Body of pancreas (tissue), 4 donors: ENCODE results near the gene TSPEAR.

Source experiments
- CTCF ChIP-seq, 7 experiments: fragments of 450-650 bp in 4 of 7; fragments of 200-600 bp in 3 of 7; sonication (generic) in 3 of 7; IDR thresholded peaks; one replicate each; pipeline ENCODE4 v1.5.1; 2016 to 2019; ENCODE audit warnings: antibody characterized with exemption in 7 of 7
- POLR2A ChIP-seq, 3 donors: fragments of 450-650 bp; IDR thresholded peaks; one replicate each; pipeline ENCODE4 v1.6.1; 2016; ENCODE audit warnings: antibody characterized with exemption in 3 of 3, mild to moderate bottlenecking in 2 of 3

- TF ChIP-seq CTCF (IDR thresholded peaks at IDR 0.05) (no peak), POLR2A (IDR thresholded peaks at IDR 0.05) (no peak)
Measured at GRCh38 chr21:44758781-44759627, 47.6 kb upstream of the TSPEAR start.
